Neural cell (in vitro differentiated cells): ENCODE results near the gene ICOSLG. TPM values are rescaled to one million over a fixed set of nuclear protein-coding genes. Genes with fewer than 3 reads are reported as not detected.
"Not testable (repeated sequence)": the region's sequence is repeated elsewhere in the genome, so short reads cannot be mapped to it uniquely, and the experiment has no call there.

ENCODE experiments used
- H2AFZ ChIP-seq: fragments of 200-600, 300-800 bp; sonication (generic), shearing (Covaris generic); 2 replicates; pipeline ENCODE4 v1.6.0; 2014; ENCODE audit warnings: low read depth, mild to moderate bottlenecking, antibody characterized with exemption, low read length, moderate library complexity
- H3F3A ChIP-seq: fragments of 200-600 bp; shearing (Covaris generic); 2 replicates; pipeline ENCODE4 v1.6.1; 2016; ENCODE audit warnings: mild to moderate bottlenecking, moderate library complexity, mixed read lengths, antibody characterized with exemption, low read length; ENCODE audit not compliant: insufficient read depth, poor library complexity, severe bottlenecking
- H3K27ac ChIP-seq: fragments of 200-600, 300-800 bp; sonication (generic), shearing (Covaris generic); 2 replicates; pipeline ENCODE4 v1.5.1; 2014; ENCODE audit warnings: mild to moderate bottlenecking, low read length, moderate library complexity
- H3K27me3 ChIP-seq: fragments of 300-800, 200-600 bp; sonication (generic), shearing (Covaris generic); 2 replicates; pipeline ENCODE4 v1.6.0; 2014; ENCODE audit warnings: mild to moderate bottlenecking, low read depth, low read length, moderate library complexity; ENCODE audit not compliant: insufficient read depth
- H3K36me3 ChIP-seq: fragments of 300-800, 200-600 bp; sonication (generic), shearing (Covaris generic); 2 replicates; pipeline ENCODE4 v1.5.1; 2014; ENCODE audit warnings: mild to moderate bottlenecking, antibody characterized with exemption, low read length, moderate library complexity; ENCODE audit not compliant: insufficient read depth
- H3K4me2 ChIP-seq: fragments of 300-800, 200-600 bp; sonication (generic), shearing (Covaris generic); 2 replicates; pipeline ENCODE4 v1.6.0; 2014; ENCODE audit warnings: mild to moderate bottlenecking, low read length
- H3K4me3 ChIP-seq: fragments of 300-800, 200-600 bp; sonication (generic), shearing (Covaris generic); 2 replicates; pipeline ENCODE4 v1.5.1; 2014; ENCODE audit warnings: mild to moderate bottlenecking, low read length, moderate library complexity
- H3K79me2 ChIP-seq: fragments of 200-600 bp; shearing (Covaris generic); replicated peaks from 2 replicates; pipeline ENCODE4 v1.6.0; 2014; ENCODE audit warnings: mild to moderate bottlenecking, low read length, moderate library complexity; ENCODE audit not compliant: insufficient read depth
- H3K9ac ChIP-seq: fragments of 300-800, 200-600 bp; sonication (generic), shearing (Covaris generic); 2 replicates; pipeline ENCODE4 v1.6.1; 2016; ENCODE audit warnings: mild to moderate bottlenecking, low read length, mixed read lengths
- H3K9me2 ChIP-seq: fragments of 200-600 bp; shearing (Covaris generic); 2 replicates; pipeline ENCODE4 v1.6.1; 2016; ENCODE audit warnings: mild to moderate bottlenecking, low read length, mixed read lengths; ENCODE audit not compliant: insufficient read depth
- H3K9me3 ChIP-seq: fragments of 200-600, 300-800 bp; sonication (generic), shearing (Covaris generic); 2 replicates; pipeline ENCODE4 v1.6.1; 2016; ENCODE audit warnings: mild to moderate bottlenecking, mixed run types, low read length, moderate library complexity, mixed read lengths
- H4K20me1 ChIP-seq: fragments of 200-600 bp; shearing (Covaris generic); 2 replicates; pipeline ENCODE4 v1.6.1; 2016; ENCODE audit warnings: mild to moderate bottlenecking, mixed run types; ENCODE audit not compliant: insufficient read depth
- EP300 ChIP-seq: fragments of 450-650 bp; conservative IDR thresholded peaks from 2 replicates; pipeline ENCODE4 v1.6.1; 2014; ENCODE audit warnings: antibody characterized with exemption, mild to moderate bottlenecking, moderate library complexity; ENCODE audit not compliant: poor library complexity, severe bottlenecking
- EZH2 ChIP-seq: fragments of 200-600, 300-800 bp; shearing (Covaris generic), sonication (generic); IDR thresholded peaks from 2 replicates; pipeline ENCODE4 v1.6.1; 2014; ENCODE audit warnings: antibody characterized with exemption, low read length, borderline replicate concordance, mild to moderate bottlenecking; ENCODE audit not compliant: insufficient read depth, poor library complexity, severe bottlenecking
- MXI1 ChIP-seq: fragments of 450-650 bp; conservative IDR thresholded peaks from 2 replicates; pipeline ENCODE4 v1.6.1; 2014; ENCODE audit warnings: antibody characterized with exemption, mild to moderate bottlenecking; ENCODE audit not compliant: poor library complexity, severe bottlenecking
- POLR2AphosphoS5 ChIP-seq: IDR thresholded peaks from 2 replicates; pipeline ENCODE4 v1.6.1; 2012
- RAD21 ChIP-seq: fragments of 450-650 bp; conservative IDR thresholded peaks from 2 replicates; pipeline ENCODE4 v1.6.1; 2014; ENCODE audit warnings: antibody characterized with exemption, mild to moderate bottlenecking, moderate library complexity
- SMC3 ChIP-seq: fragments of 450-650 bp; conservative IDR thresholded peaks from 2 replicates; pipeline ENCODE4 v1.6.1; 2014; ENCODE audit warnings: antibody characterized with exemption, mild to moderate bottlenecking, moderate library complexity; ENCODE audit not compliant: poor library complexity
- TAF1 ChIP-seq: IDR thresholded peaks from 2 replicates; pipeline ENCODE4 v1.6.1; 2012; ENCODE audit warnings: low read depth
- polyA plus RNA-seq: library from polyadenylated mRNA; depleted of rRNA; stranded (reverse); fragments of >200 nt; gene quantifications from 2 replicates; pipeline ENCODE4 v1.2.3, GENCODE V29; 2014
- TF ChIP-seq, protein P1 (sequence below): fragments of 450-650 bp; IDR thresholded peaks from 2 replicates; pipeline ENCODE4 v1.5.1; 2014; ENCODE audit warnings: antibody characterized with exemption, mild to moderate bottlenecking, moderate library complexity; ENCODE audit not compliant: poor library complexity, severe bottlenecking
- TF ChIP-seq, protein P2 (sequence below): IDR thresholded peaks from 2 replicates; pipeline ENCODE4 v1.6.1; 2012; ENCODE audit warnings: borderline replicate concordance

Gene ICOSLG
- polyA plus RNA-seq, 1 donor from 2014 or later, result not detected

DNA sequence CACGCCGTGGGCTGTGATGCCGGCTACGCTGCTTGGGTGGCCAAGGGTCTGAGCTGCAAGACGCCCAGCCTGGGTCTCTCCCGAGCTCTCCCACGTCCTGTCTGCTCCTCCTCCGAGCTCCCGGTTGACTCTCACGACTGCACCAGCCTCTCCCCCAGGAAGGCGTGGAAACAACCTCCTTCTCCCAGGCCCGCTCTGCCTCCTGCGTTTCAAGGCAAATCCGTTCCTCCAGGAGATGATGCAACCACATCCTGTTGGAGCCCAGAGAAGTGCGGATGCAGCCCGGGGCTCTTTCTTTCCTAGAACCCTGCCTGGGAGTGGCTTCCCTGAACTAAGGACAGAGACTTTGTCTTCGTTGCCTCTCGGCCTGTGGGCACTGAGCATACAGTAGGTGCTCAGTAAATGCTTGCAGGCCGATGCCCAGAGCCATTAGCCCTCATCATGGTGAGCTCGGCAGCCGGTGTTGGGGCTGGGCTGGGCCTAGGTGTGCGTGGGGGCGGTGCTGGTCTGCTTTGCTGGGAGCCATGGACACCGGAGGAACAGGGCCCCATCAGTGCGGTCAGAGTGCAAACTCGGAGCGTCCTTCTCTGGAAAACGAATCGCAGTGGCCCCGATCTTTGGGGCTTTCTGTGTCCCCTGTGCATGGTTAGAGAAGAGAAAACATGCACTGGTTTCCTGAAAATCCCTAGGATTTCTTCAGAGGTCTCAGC lies 38.0 kb downstream of the ICOSLG start:
- not testable (repeated sequence) for H3K9me2 ChIP-seq, H3K79me2 ChIP-seq, H3K27ac ChIP-seq, H3K9me3 ChIP-seq, H3K4me3 ChIP-seq, H3F3A ChIP-seq, H3K9ac ChIP-seq, H2AFZ ChIP-seq, H3K36me3 ChIP-seq, H3K4me2 ChIP-seq, H3K27me3 ChIP-seq, H4K20me1 ChIP-seq

DNA sequence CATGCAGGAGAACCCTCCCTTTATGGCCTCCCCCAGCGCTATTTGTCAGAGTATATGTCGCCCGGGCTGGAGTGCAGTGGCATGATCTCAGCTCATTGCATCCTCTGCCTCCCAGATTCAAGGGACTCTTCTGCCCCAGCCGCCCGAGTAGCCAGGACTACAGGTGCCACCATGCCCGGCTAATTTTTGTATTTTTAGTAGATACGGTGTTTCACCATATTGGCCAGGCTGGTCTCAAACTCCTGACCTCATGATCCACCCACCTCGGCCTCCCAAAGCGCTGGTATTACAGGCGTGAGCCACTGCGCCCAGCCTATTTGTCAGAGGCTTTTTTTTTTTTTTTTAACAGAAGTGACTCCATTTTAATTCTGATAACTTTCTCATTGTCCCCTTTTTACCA lies 40.7 kb downstream of the ICOSLG start:
- H3K4me2 ChIP-seq, H3K9ac ChIP-seq, H3F3A ChIP-seq, H3K36me3 ChIP-seq, H4K20me1 ChIP-seq, H2AFZ ChIP-seq, H3K79me2 ChIP-seq, H3K27ac ChIP-seq, H3K9me3 ChIP-seq, H3K27me3 ChIP-seq, H3K9me2 ChIP-seq, H3K4me3 ChIP-seq: not testable (repeated sequence)

DNA sequence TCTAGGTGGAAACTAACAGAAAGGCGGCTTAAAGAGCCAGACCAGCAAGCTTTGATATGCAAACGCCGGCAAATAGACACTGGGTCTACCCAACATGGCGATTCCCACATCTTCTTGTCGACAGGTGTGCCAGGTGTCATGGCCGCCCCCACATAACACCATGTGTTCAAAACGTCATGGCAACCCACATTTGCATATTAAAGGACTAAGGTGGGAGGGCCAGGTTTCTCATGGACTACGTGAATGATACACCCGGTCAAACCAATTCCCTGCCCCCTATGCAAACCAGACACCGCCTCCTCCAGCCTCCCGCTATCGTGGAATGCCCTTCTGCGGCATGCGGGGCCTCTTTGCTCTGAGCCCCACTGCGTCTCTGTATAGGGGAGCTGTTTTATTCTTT lies 41.3 kb downstream of the ICOSLG start:
- no peak for TF ChIP-seq EP300
- TF ChIP-seq POLR2AphosphoS5, result no peak
- TF ChIP-seq, protein P1, sequence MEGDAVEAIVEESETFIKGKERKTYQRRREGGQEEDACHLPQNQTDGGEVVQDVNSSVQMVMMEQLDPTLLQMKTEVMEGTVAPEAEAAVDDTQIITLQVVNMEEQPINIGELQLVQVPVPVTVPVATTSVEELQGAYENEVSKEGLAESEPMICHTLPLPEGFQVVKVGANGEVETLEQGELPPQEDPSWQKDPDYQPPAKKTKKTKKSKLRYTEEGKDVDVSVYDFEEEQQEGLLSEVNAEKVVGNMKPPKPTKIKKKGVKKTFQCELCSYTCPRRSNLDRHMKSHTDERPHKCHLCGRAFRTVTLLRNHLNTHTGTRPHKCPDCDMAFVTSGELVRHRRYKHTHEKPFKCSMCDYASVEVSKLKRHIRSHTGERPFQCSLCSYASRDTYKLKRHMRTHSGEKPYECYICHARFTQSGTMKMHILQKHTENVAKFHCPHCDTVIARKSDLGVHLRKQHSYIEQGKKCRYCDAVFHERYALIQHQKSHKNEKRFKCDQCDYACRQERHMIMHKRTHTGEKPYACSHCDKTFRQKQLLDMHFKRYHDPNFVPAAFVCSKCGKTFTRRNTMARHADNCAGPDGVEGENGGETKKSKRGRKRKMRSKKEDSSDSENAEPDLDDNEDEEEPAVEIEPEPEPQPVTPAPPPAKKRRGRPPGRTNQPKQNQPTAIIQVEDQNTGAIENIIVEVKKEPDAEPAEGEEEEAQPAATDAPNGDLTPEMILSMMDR, result no peak
- TF ChIP-seq RAD21, result no peak
- no peak for TF ChIP-seq EZH2
- TF ChIP-seq, protein P2, sequence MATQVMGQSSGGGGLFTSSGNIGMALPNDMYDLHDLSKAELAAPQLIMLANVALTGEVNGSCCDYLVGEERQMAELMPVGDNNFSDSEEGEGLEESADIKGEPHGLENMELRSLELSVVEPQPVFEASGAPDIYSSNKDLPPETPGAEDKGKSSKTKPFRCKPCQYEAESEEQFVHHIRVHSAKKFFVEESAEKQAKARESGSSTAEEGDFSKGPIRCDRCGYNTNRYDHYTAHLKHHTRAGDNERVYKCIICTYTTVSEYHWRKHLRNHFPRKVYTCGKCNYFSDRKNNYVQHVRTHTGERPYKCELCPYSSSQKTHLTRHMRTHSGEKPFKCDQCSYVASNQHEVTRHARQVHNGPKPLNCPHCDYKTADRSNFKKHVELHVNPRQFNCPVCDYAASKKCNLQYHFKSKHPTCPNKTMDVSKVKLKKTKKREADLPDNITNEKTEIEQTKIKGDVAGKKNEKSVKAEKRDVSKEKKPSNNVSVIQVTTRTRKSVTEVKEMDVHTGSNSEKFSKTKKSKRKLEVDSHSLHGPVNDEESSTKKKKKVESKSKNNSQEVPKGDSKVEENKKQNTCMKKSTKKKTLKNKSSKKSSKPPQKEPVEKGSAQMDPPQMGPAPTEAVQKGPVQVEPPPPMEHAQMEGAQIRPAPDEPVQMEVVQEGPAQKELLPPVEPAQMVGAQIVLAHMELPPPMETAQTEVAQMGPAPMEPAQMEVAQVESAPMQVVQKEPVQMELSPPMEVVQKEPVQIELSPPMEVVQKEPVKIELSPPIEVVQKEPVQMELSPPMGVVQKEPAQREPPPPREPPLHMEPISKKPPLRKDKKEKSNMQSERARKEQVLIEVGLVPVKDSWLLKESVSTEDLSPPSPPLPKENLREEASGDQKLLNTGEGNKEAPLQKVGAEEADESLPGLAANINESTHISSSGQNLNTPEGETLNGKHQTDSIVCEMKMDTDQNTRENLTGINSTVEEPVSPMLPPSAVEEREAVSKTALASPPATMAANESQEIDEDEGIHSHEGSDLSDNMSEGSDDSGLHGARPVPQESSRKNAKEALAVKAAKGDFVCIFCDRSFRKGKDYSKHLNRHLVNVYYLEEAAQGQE, result no peak
- no peak for TF ChIP-seq TAF1
- TF ChIP-seq MXI1, result no peak
- no peak for TF ChIP-seq SMC3
- Histone ChIP-seq H3K27ac (no peak overlapping the region), H4K20me1 (no peaks in the 10 kb centered on the region), H3K27me3 (no peaks in the 10 kb centered on the region), H2AFZ (no peak overlapping the region), H3K4me3 (no peak overlapping the region), H3K9me2 (no peaks in the 10 kb centered on the region), H3K9ac (no peak overlapping the region), H3K79me2 (no peaks in the 10 kb centered on the region), H3K36me3 (no peaks in the 10 kb centered on the region), H3F3A (no peaks in the 10 kb centered on the region), H3K4me2 (no peak overlapping the region), H3K9me3 (no peaks in the 10 kb centered on the region)

DNA sequence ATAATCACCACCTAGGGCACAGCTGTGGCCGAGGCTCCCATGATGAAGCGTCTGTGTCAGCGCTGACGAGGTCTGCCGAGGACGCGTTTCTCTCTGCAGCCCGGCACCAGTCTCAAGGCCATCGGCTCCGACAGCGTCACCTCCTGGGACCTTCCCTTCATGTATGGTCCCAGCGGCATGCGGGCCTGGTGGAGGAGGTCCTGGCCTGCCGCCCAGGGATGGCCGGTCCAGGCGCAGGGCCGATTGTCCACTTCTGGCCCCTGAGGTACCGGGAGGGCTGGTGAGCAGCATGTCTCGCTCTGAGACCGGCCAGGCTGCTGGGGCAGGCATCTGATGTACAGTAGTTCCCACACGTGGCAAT lies 43.6 kb downstream of the ICOSLG start:
- not testable (repeated sequence) for H3K9me3 ChIP-seq, H3K36me3 ChIP-seq, H3K27ac ChIP-seq, H3K79me2 ChIP-seq, H3K4me2 ChIP-seq, H3F3A ChIP-seq, H2AFZ ChIP-seq, H3K9me2 ChIP-seq, H3K27me3 ChIP-seq, H3K4me3 ChIP-seq, H3K9ac ChIP-seq, H4K20me1 ChIP-seq

DNA sequence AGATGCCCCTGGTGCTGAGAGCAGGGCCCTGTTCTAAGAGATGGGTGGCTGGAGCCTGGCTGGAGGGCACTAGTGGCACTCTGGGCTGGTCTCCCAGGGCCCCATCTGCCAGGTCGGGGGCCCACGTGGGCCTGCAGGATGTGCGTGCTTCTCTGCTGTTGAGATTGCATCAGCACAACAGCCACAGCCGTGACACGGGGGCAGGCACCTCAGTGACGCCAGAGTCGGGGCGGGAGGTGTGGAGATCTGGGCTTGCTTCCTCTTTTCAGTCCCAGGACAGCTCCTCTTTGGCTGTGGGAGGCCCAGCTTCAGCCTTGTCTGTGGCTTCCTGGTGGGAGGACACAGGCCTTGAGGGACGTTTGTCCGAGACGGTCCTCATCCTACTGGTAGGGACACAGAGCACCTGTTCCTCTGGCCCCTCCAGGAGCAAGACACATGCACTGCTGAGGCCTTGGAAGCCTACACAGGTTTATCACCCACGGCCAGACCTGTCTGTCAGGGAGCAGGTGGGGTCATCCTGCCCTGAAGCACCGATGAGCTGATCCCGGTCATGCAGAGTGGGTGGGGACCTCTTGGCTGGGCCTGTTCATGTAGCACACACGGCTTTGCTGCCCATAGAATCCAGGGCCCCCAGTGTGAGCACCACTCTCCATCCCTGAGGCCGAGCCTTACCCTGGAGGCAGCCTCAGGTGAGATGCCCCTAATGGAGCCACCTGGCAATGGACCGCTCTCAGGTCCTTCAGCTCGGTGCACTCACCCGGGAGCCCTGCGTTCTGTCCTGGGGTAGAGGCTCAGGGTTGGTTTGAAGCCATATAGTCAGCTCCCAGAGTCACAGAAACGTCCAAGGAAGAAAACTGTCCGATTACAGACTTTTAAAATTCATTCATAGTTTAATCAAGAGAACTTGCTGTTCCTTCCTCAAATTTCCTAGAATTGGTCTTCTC lies 44.3 kb downstream of the ICOSLG start:
- not testable (repeated sequence) for H3K27ac ChIP-seq, H3K4me3 ChIP-seq, H3K4me2 ChIP-seq, H3K9ac ChIP-seq, H3K9me3 ChIP-seq, H3K36me3 ChIP-seq, H2AFZ ChIP-seq, H4K20me1 ChIP-seq, H3F3A ChIP-seq, H3K79me2 ChIP-seq, H3K27me3 ChIP-seq, H3K9me2 ChIP-seq
